GM21619 (cell line): ENCODE results near the gene C1QTNF8.

Source experiments
- ATAC-seq: cut with Tn5 transposase; IDR thresholded peaks from one replicate; pipeline ENCODE4 v1.9.1; 2021; ENCODE audit not compliant: unreplicated experiment

Gene C1QTNF8

GRCh38 chr16:1096169-1097082 is at the start of gene C1QTNF8:
Gene C1QTNF8, minus strand, starts transcription at chr16:1096244. Its CDS starts 1,322 bp downstream, at chr16:1094922.
- ATAC-seq, result no peak

- no peak for ATAC-seq
Measured at GRCh38 chr16:1145383-1146100, 49.5 kb upstream of the C1QTNF8 start.

GRCh38 chr16:1144476-1145382 is 48.7 kb upstream of the C1QTNF8 start:
- no peak for ATAC-seq

GRCh38 chr16:1143761-1144450 is 47.9 kb upstream of the C1QTNF8 start:
- no peak for ATAC-seq

- no peak for ATAC-seq
Measured at GRCh38 chr16:1142911-1143310, 46.9 kb upstream of the C1QTNF8 start.

- ATAC-seq, result no peak
Measured at GRCh38 chr16:1141716-1142115, 45.7 kb upstream of the C1QTNF8 start.

GRCh38 chr16:1141191-1141590 is 45.1 kb upstream of the C1QTNF8 start:
- ATAC-seq, result no peak

- ATAC-seq, result no peak
Measured at GRCh38 chr16:1140582-1141162, 44.6 kb upstream of the C1QTNF8 start.

GRCh38 chr16:1137604-1138003 is 41.6 kb upstream of the C1QTNF8 start:
- ATAC-seq, result no peak

- ATAC-seq, result no peak
Measured at GRCh38 chr16:1135459-1135825, 39.4 kb upstream of the C1QTNF8 start.

GRCh38 chr16:1134776-1135458 is 38.9 kb upstream of the C1QTNF8 start:
- no peak for ATAC-seq

GRCh38 chr16:1133810-1134520 is 37.9 kb upstream of the C1QTNF8 start:
- no peak for ATAC-seq

- no peak for ATAC-seq
Measured at GRCh38 chr16:1133271-1133670, 37.2 kb upstream of the C1QTNF8 start.

GRCh38 chr16:1132431-1132830 is 36.4 kb upstream of the C1QTNF8 start:
- ATAC-seq, result no peak

GRCh38 chr16:1131378-1131994 is 35.4 kb upstream of the C1QTNF8 start:
- no peak for ATAC-seq

GRCh38 chr16:1130382-1130781 is 34.3 kb upstream of the C1QTNF8 start:
- no peak for ATAC-seq

- ATAC-seq, result no peak
Measured at GRCh38 chr16:1129106-1129960, 33.3 kb upstream of the C1QTNF8 start.
